PC-9 (cell line): ENCODE data around the gene MICAL2.

Experiments used
- EZH2 ChIP-seq: fragments of 200-600 bp; sonication (generic); IDR thresholded peaks from 2 replicates; pipeline ENCODE4 v1.8.0; 2017; ENCODE audit warnings: antibody characterized with exemption, low read depth
- TF ChIP-seq, protein P1 (sequence below): fragments of 200-600 bp; sonication (generic); conservative IDR thresholded peaks from 2 replicates; pipeline ENCODE4 v1.6.1; 2017; ENCODE audit warnings: mixed run types, antibody characterized with exemption, mild to moderate bottlenecking, moderate library complexity

- TF ChIP-seq, protein P1, sequence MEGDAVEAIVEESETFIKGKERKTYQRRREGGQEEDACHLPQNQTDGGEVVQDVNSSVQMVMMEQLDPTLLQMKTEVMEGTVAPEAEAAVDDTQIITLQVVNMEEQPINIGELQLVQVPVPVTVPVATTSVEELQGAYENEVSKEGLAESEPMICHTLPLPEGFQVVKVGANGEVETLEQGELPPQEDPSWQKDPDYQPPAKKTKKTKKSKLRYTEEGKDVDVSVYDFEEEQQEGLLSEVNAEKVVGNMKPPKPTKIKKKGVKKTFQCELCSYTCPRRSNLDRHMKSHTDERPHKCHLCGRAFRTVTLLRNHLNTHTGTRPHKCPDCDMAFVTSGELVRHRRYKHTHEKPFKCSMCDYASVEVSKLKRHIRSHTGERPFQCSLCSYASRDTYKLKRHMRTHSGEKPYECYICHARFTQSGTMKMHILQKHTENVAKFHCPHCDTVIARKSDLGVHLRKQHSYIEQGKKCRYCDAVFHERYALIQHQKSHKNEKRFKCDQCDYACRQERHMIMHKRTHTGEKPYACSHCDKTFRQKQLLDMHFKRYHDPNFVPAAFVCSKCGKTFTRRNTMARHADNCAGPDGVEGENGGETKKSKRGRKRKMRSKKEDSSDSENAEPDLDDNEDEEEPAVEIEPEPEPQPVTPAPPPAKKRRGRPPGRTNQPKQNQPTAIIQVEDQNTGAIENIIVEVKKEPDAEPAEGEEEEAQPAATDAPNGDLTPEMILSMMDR = no peak
- TF ChIP-seq EZH2 = no peak
Observed at GRCh38 chr11:12253843-12254281, 143.5 kb downstream of the MICAL2 start.
